ENCODE data around the gene CHI3L1. TPM values are rescaled to one million over a fixed set of nuclear protein-coding genes. Genes with fewer than 3 reads are reported as not detected.

CHI3L1 gene
- total RNA-seq, 1 donor from 2014 or later, result not detected

- no peak for DNase-seq (ENCODE audit: low read depth, low spot score)
- no peaks in the 10 kb centered on the region for H3K9me3 Mint-ChIP-seq
- H3K27ac Mint-ChIP-seq (ENCODE audit: unreplicated experiment), result no peak overlapping the region
- no peak overlapping the region for H3K4me3 Mint-ChIP-seq
- TF ChIP-seq, protein P1, sequence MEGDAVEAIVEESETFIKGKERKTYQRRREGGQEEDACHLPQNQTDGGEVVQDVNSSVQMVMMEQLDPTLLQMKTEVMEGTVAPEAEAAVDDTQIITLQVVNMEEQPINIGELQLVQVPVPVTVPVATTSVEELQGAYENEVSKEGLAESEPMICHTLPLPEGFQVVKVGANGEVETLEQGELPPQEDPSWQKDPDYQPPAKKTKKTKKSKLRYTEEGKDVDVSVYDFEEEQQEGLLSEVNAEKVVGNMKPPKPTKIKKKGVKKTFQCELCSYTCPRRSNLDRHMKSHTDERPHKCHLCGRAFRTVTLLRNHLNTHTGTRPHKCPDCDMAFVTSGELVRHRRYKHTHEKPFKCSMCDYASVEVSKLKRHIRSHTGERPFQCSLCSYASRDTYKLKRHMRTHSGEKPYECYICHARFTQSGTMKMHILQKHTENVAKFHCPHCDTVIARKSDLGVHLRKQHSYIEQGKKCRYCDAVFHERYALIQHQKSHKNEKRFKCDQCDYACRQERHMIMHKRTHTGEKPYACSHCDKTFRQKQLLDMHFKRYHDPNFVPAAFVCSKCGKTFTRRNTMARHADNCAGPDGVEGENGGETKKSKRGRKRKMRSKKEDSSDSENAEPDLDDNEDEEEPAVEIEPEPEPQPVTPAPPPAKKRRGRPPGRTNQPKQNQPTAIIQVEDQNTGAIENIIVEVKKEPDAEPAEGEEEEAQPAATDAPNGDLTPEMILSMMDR (conservative IDR thresholded peaks at IDR 0.05), result no peak
- H3K27me3 Mint-ChIP-seq (ENCODE audit: low read depth), result no peaks in the 10 kb centered on the region
- peaks cover 28% of the 10 kb centered on the region for H3K4me1 Mint-ChIP-seq
- H3K36me3 Mint-ChIP-seq (ENCODE audit: low read depth), result no peaks in the 10 kb centered on the region
Observed at GRCh38 chr1:203190949-203191348, 4.4 kb upstream of the CHI3L1 start.

DNA sequence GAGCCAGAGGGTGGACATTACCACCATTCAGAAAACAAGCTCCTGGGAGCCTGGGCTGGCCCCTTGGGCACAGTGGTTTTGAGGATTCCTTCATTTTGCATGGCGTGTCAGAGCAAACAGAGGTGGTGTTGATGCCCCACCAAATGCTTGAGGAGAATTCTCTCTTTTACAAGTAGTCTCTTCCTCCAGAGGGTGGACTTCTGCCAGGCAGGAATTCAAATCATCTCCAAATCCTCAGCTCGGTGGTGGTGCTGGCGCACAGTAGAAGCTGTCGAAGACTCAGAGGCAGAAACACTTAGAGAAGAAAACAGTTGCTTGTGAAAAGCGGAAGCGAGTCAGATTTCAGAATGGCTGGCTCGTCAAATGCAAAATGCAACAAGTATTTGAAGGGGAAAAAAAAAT lies 3.4 kb upstream of the CHI3L1 start:
- no peaks in the 10 kb centered on the region for H3K27me3 Mint-ChIP-seq (ENCODE audit: low read depth)
- no peak overlapping the region for H3K27ac Mint-ChIP-seq (ENCODE audit: unreplicated experiment)
- H3K4me1 Mint-ChIP-seq, result peaks cover 31% of the 10 kb centered on the region
- TF ChIP-seq, protein P1 (conservative IDR thresholded peaks at IDR 0.05), result no peak
- no peaks in the 10 kb centered on the region for H3K9me3 Mint-ChIP-seq
- DNase-seq (ENCODE audit: low read depth, low spot score), result no peak
- no peaks in the 10 kb centered on the region for H3K36me3 Mint-ChIP-seq (ENCODE audit: low read depth)
- H3K4me3 Mint-ChIP-seq, result no peak overlapping the region

DNA sequence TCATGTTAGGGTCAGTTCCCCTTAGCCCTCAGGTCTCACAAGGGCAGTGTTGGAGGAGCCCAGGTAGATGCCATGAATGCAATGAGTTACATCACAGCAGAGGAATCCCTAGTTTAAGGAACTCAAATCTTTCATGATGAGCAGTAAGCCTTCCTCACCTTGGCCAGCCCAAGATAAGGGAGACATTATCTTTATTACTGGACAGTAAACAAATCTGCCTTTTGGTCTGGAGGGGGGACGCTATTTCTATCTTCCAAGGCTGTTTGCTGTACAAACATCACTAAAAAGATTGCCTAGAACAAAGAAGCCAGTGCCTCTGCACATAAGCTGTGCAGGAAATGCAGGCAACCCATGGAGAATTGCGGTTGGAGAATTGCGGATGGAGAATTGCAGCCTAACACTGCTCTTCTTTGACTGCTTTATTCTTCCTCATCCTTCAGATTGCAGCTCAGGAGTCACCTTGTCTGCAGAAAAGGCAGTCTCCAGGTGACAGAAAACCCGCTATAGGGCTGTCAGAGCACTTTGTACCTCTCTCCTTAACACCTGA lies 2.3 kb upstream of the CHI3L1 start:
- Mint-ChIP-seq H3K9me3 (no peaks in the 10 kb centered on the region), H3K36me3 (ENCODE audit: low read depth) (no peaks in the 10 kb centered on the region), H3K4me1 (peaks cover 31% of the 10 kb centered on the region), H3K27ac (ENCODE audit: unreplicated experiment) (no peak overlapping the region), H3K27me3 (ENCODE audit: low read depth) (no peaks in the 10 kb centered on the region), H3K4me3 (no peak overlapping the region)
- TF ChIP-seq, protein P1 (conservative IDR thresholded peaks at IDR 0.05), result no peak
- no peak for DNase-seq (ENCODE audit: low read depth, low spot score)

DNA sequence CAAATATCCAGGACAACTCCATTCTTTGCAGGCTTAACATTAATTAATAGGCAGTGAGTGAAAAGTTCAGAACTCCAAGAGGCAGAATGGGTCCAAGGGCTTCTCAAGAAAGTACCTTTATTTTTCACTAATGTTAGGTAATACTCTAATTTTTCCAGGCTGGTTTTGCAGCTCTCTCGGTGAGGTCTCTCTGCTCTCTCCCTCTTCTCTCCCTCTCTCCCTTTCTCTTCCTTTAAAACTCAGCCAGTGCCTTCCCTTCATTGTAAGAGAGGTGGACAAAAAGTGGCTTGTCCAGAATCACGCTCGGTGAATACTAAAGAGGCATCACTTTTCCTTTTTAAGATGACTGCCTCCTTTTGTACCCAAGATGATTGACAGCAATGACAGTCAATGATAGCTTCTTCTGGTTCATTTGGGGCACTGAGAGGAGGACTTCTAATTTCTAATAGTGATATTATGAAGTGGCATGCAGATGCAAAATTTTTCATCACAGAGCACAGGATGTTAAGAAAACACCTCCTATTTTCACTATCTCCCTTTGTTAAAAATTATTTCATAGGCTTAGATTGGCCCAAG lies 1.3 kb upstream of the CHI3L1 start:
- TF ChIP-seq, protein P1 (conservative IDR thresholded peaks at IDR 0.05), result no peak
- H3K36me3 Mint-ChIP-seq (ENCODE audit: low read depth), result no peaks in the 10 kb centered on the region
- H3K4me3 Mint-ChIP-seq, result no peak overlapping the region
- H3K9me3 Mint-ChIP-seq, result no peaks in the 10 kb centered on the region
- H3K27ac Mint-ChIP-seq (ENCODE audit: unreplicated experiment), result peak overlapping the region; percentile 57
- DNase-seq (ENCODE audit: low read depth, low spot score), result no peak
- no peaks in the 10 kb centered on the region for H3K27me3 Mint-ChIP-seq (ENCODE audit: low read depth)
- peaks cover 31% of the 10 kb centered on the region for H3K4me1 Mint-ChIP-seq

- no peaks in the 10 kb centered on the region for H3K36me3 Mint-ChIP-seq (ENCODE audit: low read depth)
- H3K27ac Mint-ChIP-seq (ENCODE audit: unreplicated experiment), result no peak overlapping the region
- TF ChIP-seq, protein P1 (conservative IDR thresholded peaks at IDR 0.05), result no peak
- peaks cover 28% of the 10 kb centered on the region for H3K4me1 Mint-ChIP-seq
- H3K27me3 Mint-ChIP-seq (ENCODE audit: low read depth), result no peaks in the 10 kb centered on the region
- DNase-seq (ENCODE audit: low read depth, low spot score), result no peak
- H3K4me3 Mint-ChIP-seq, result no peak overlapping the region
- no peaks in the 10 kb centered on the region for H3K9me3 Mint-ChIP-seq
Observed at GRCh38 chr1:203187304-203187685, 791 bp upstream of the CHI3L1 start.
